B cell (primary cell): ENCODE results near the gene NFIB.

Experiments used
- CTCF ChIP-seq: fragments of 200-600 bp; IDR thresholded peaks from one replicate; pipeline ENCODE4 v1.8.0; 2022; ENCODE audit warnings: antibody characterized with exemption, mild to moderate bottlenecking
- EZH2 ChIP-seq: IDR thresholded peaks from 2 replicates; pipeline ENCODE4 v1.6.1; 2012; ENCODE audit warnings: borderline replicate concordance, low read depth, mild to moderate bottlenecking, moderate library complexity, low read length; ENCODE audit not compliant: insufficient read depth, poor library complexity, severe bottlenecking

GRCh38 chr9:14179449-14179848 is 134.5 kb downstream of the NFIB start:
- TF ChIP-seq CTCF (no peak), EZH2 (no peak)
